ENCODE results near the gene ABTB1.

Gene ABTB1

DNA sequence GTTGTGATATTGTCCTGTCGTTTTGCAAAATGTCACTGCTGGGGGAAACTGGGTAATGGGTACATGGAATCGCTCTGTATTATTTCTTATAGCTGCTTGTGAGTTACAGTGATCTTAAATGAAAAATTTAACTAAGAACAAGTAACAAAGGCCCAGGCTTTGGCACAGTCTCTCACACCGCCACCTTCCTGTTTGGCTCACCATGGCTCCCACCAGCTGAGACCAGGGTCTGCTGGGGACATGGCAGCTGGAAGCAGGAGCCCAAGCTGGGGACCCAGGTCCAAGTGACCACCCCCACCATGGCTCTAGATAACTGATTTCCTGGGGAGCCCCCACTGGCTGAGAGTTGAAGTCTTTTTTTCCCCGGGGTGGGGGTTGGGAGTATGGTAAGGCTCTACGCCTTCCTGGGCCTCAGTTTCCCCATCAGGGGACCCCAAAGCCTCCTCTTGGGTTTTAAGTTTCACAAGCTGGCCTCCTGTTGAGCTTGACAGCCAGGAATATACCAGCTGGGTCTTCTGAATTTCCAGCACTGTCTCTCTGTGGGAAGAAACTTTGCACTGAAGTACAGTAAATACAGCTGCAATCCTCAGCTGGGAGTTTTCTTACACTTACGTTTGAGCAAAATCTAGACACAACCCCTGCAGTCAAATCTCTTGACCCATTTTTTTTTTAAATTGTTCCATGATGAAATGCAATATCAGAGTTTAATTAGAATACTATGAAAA is 26.1 kb downstream of the ABTB1 start:
- ChIA-PET CTCF (interaction anchor here (1.2 kb wide), 1 partner anchor 261 kb away, joined by 4 read pairs; no protein-coding TSS in a partner anchor), POLR2A (no interaction called here)
- no peak overlapping the region for H3K4me3 ChIP-seq (ENCODE audit: low read depth, low read length)
- TF ChIP-seq ZBTB1 (tag by site-specific recombination; IDR thresholded peaks at IDR 0.05) (no peak), ZNF214 (tag by site-specific recombination; IDR thresholded peaks at IDR 0.05; ENCODE audit: borderline replicate concordance) (no peak), ZFHX2 (tag by site-specific recombination; conservative IDR thresholded peaks at IDR 0.05) (no peak), REPIN1 (tag by site-specific recombination; IDR thresholded peaks at IDR 0.05; ENCODE audit: low read depth) (no peak), GFI1B (tag by site-specific recombination; IDR thresholded peaks at IDR 0.05) (no peak), ZNF311 (tag by site-specific recombination; IDR thresholded peaks at IDR 0.05; ENCODE audit: borderline replicate concordance) (no peak), ZNF707 (tag by site-specific recombination; IDR thresholded peaks at IDR 0.05) (no peak)
- TF ChIP-seq, protein P1, sequence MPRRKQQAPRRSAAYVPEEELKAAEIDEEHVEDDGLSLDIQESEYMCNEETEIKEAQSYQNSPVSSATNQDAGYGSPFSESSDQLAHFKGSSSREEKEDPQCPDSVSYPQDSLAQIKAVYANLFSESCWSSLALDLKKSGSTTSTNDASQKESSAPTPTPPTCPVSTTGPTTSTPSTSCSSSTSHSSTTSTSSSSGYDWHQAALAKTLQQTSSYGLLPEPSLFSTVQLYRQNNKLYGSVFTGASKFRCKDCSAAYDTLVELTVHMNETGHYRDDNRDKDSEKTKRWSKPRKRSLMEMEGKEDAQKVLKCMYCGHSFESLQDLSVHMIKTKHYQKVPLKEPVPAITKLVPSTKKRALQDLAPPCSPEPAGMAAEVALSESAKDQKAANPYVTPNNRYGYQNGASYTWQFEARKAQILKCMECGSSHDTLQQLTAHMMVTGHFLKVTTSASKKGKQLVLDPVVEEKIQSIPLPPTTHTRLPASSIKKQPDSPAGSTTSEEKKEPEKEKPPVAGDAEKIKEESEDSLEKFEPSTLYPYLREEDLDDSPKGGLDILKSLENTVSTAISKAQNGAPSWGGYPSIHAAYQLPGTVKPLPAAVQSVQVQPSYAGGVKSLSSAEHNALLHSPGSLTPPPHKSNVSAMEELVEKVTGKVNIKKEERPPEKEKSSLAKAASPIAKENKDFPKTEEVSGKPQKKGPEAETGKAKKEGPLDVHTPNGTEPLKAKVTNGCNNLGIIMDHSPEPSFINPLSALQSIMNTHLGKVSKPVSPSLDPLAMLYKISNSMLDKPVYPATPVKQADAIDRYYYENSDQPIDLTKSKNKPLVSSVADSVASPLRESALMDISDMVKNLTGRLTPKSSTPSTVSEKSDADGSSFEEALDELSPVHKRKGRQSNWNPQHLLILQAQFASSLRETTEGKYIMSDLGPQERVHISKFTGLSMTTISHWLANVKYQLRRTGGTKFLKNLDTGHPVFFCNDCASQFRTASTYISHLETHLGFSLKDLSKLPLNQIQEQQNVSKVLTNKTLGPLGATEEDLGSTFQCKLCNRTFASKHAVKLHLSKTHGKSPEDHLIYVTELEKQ (tag by site-specific recombination; IDR thresholded peaks at IDR 0.05; ENCODE audit: borderline replicate concordance): no peak
- TF ChIP-seq, protein P2, sequence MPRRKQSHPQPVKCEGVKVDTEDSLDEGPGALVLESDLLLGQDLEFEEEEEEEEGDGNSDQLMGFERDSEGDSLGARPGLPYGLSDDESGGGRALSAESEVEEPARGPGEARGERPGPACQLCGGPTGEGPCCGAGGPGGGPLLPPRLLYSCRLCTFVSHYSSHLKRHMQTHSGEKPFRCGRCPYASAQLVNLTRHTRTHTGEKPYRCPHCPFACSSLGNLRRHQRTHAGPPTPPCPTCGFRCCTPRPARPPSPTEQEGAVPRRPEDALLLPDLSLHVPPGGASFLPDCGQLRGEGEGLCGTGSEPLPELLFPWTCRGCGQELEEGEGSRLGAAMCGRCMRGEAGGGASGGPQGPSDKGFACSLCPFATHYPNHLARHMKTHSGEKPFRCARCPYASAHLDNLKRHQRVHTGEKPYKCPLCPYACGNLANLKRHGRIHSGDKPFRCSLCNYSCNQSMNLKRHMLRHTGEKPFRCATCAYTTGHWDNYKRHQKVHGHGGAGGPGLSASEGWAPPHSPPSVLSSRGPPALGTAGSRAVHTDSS (tag by site-specific recombination; IDR thresholded peaks at IDR 0.05): no peak
- TF ChIP-seq, protein P3, sequence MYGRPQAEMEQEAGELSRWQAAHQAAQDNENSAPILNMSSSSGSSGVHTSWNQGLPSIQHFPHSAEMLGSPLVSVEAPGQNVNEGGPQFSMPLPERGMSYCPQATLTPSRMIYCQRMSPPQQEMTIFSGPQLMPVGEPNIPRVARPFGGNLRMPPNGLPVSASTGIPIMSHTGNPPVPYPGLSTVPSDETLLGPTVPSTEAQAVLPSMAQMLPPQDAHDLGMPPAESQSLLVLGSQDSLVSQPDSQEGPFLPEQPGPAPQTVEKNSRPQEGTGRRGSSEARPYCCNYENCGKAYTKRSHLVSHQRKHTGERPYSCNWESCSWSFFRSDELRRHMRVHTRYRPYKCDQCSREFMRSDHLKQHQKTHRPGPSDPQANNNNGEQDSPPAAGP (tag by site-specific recombination; IDR thresholded peaks at IDR 0.05): no peak
- TF ChIP-seq, protein P4, sequence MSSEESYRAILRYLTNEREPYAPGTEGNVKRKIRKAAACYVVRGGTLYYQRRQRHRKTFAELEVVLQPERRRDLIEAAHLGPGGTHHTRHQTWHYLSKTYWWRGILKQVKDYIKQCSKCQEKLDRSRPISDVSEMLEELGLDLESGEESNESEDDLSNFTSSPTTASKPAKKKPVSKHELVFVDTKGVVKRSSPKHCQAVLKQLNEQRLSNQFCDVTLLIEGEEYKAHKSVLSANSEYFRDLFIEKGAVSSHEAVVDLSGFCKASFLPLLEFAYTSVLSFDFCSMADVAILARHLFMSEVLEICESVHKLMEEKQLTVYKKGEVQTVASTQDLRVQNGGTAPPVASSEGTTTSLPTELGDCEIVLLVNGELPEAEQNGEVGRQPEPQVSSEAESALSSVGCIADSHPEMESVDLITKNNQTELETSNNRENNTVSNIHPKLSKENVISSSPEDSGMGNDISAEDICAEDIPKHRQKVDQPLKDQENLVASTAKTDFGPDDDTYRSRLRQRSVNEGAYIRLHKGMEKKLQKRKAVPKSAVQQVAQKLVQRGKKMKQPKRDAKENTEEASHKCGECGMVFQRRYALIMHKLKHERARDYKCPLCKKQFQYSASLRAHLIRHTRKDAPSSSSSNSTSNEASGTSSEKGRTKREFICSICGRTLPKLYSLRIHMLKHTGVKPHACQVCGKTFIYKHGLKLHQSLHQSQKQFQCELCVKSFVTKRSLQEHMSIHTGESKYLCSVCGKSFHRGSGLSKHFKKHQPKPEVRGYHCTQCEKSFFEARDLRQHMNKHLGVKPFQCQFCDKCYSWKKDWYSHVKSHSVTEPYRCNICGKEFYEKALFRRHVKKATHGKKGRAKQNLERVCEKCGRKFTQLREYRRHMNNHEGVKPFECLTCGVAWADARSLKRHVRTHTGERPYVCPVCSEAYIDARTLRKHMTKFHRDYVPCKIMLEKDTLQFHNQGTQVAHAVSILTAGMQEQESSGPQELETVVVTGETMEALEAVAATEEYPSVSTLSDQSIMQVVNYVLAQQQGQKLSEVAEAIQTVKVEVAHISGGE (tag by site-specific recombination; conservative IDR thresholded peaks at IDR 0.05; ENCODE audit: low read depth): no peak
- H3K36me3 ChIP-seq (ENCODE audit: control insufficient read depth in 2 of 2, insufficient read depth in 1 of 2, low read length in 2 of 2): no peaks in the 10 kb centered on the region
- H3K9me3 ChIP-seq (ENCODE audit: control insufficient read depth, insufficient read depth, low read depth, low read length): no peaks in the 10 kb centered on the region
- H3K4me1 ChIP-seq (ENCODE audit: control insufficient read depth, insufficient read depth, low read length): no peaks in the 10 kb centered on the region
- H3K27ac ChIP-seq (ENCODE audit: extremely low read depth, low read depth, low read length): no peak overlapping the region

DNA sequence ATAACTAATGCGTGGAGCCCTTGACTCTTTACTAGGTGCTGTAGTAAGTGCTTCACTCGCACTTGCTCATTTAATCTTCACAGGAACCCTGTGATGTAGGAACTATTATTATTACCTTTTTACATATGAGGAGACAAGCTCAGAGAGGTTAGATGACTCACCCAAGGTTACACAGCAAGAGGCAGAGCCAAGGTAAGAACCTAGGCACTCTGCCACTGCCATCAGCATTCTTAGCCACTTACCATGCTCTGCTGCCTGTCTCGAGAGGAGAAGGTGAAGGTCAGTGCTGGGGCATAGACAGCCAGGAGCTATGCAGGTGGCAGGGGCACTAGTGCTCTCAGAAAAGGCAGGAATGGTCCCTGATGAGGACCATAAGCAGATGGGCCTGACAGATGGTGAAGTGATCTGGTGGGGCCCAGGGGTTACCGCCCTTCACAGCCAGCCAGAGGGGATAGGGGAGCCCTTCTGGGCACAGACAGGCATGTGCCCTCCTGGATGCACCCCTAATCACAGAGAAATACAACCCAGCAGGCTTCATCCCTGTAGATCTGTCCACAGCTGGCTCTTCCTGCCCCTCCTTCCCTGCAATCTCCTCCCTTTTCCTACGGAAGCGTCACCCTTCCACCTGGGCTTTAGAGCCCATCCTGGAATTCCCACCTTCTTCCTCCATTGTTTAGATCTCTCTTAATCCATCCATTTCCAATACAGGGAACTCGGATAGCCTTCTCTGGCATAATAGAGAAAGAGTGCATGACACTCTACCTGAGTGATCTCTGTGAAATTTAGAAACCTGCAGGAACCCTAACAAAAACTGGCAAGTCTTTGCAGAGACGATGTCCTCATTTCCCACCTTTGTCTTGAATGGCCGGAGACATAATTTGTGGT is 26.9 kb downstream of the ABTB1 start:
- Histone ChIP-seq H3K4me3 (ENCODE audit: low read depth, low read length) (no peak overlapping the region), H3K4me1 (ENCODE audit: control insufficient read depth, insufficient read depth, low read length) (no peaks in the 10 kb centered on the region), H3K27ac (ENCODE audit: extremely low read depth, low read depth, low read length) (no peak overlapping the region), H3K36me3 (ENCODE audit: control insufficient read depth in 2 of 2, insufficient read depth in 1 of 2, low read length in 2 of 2) (no peaks in the 10 kb centered on the region), H3K9me3 (ENCODE audit: control insufficient read depth, insufficient read depth, low read depth, low read length) (no peaks in the 10 kb centered on the region)
- POLR2A ChIA-PET: no interaction called here
- CTCF ChIA-PET: interaction anchor here (1.2 kb wide), 1 partner anchor 260 kb away, joined by 4 read pairs; no protein-coding TSS in a partner anchor
- TF ChIP-seq, protein P5, sequence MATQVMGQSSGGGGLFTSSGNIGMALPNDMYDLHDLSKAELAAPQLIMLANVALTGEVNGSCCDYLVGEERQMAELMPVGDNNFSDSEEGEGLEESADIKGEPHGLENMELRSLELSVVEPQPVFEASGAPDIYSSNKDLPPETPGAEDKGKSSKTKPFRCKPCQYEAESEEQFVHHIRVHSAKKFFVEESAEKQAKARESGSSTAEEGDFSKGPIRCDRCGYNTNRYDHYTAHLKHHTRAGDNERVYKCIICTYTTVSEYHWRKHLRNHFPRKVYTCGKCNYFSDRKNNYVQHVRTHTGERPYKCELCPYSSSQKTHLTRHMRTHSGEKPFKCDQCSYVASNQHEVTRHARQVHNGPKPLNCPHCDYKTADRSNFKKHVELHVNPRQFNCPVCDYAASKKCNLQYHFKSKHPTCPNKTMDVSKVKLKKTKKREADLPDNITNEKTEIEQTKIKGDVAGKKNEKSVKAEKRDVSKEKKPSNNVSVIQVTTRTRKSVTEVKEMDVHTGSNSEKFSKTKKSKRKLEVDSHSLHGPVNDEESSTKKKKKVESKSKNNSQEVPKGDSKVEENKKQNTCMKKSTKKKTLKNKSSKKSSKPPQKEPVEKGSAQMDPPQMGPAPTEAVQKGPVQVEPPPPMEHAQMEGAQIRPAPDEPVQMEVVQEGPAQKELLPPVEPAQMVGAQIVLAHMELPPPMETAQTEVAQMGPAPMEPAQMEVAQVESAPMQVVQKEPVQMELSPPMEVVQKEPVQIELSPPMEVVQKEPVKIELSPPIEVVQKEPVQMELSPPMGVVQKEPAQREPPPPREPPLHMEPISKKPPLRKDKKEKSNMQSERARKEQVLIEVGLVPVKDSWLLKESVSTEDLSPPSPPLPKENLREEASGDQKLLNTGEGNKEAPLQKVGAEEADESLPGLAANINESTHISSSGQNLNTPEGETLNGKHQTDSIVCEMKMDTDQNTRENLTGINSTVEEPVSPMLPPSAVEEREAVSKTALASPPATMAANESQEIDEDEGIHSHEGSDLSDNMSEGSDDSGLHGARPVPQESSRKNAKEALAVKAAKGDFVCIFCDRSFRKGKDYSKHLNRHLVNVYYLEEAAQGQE (tag by site-specific recombination; IDR thresholded peaks at IDR 0.05): no peak
- TF ChIP-seq ZNF266 (tag by site-specific recombination; IDR thresholded peaks at IDR 0.05; ENCODE audit: low read depth) (no peak), ZFP41 (tag by site-specific recombination; IDR thresholded peaks at IDR 0.05; ENCODE audit: borderline replicate concordance) (no peak)
- TF ChIP-seq, protein P6, sequence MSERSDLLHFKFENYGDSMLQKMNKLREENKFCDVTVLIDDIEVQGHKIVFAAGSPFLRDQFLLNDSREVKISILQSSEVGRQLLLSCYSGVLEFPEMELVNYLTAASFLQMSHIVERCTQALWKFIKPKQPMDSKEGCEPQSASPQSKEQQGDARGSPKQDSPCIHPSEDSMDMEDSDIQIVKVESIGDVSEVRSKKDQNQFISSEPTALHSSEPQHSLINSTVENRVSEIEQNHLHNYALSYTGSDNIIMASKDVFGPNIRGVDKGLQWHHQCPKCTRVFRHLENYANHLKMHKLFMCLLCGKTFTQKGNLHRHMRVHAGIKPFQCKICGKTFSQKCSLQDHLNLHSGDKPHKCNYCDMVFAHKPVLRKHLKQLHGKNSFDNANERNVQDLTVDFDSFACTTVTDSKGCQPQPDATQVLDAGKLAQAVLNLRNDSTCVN (tag by site-specific recombination; optimal IDR thresholded peaks at IDR 0.05): no peak

Measured in HEK293 (cell line).